Measurements from ENCODE around the gene RSPRY1.
A peak's percentile ranks its signal among the peaks of the same experiment; 100 is the strongest.

RSPRY1 gene

GRCh38 chr16:57166951-57167350 lies 19.2 kb upstream of the RSPRY1 start:
- H3K9ac ChIP-seq (ENCODE audit: low read length) = peak overlapping the region; percentile 49
- no peak for DNase-seq
- no peak overlapping the region for H2AFZ ChIP-seq (ENCODE audit: low read depth, low read length)
- H2BK15ac ChIP-seq (ENCODE audit: low read depth, poor library complexity, severe bottlenecking) = no peak overlapping the region
- no peak overlapping the region for H3K14ac ChIP-seq (ENCODE audit: low read length in 2 of 2)
- peaks cover 23 to 73% of the 10 kb centered on the region in 2 experiments for H3K36me3 ChIP-seq (ENCODE audit: control insufficient read depth in 1 of 2, insufficient read depth in 2 of 2, low read depth in 1 of 2, low read length in 2 of 2)
- no peaks in the 10 kb centered on the region for H3K9me3 ChIP-seq (ENCODE audit: control insufficient read depth, low read length)
- H3K23ac ChIP-seq (ENCODE audit: low read length in 2 of 2) = no peak overlapping the region
- no peak overlapping the region for H2BK120ac ChIP-seq (ENCODE audit: low read depth, low read length)
- H2BK12ac ChIP-seq (ENCODE audit: low read length in 2 of 2) = no peak overlapping the region
- H3K4ac ChIP-seq (ENCODE audit: low read depth in 1 of 2, low read length in 2 of 2) = no peak overlapping the region
- H2BK5ac ChIP-seq (ENCODE audit: low read depth, low read length, poor library complexity, severe bottlenecking) = no peak overlapping the region
- H3K18ac ChIP-seq (ENCODE audit: low read depth in 1 of 2, low read length in 2 of 2) = no peak overlapping the region
- WGBS = 93% methylated on average over 6 of the region's 7 CpGs
- no peak overlapping the region for H4K8ac ChIP-seq (ENCODE audit: low read length)
- no peak overlapping the region for H2AK5ac ChIP-seq (ENCODE audit: low read length, severe bottlenecking)
- no peak overlapping the region for H3K27ac ChIP-seq (ENCODE audit: low read length, poor library complexity, severe bottlenecking)
- no peaks in the 10 kb centered on the region for H3K27me3 ChIP-seq (ENCODE audit: control insufficient read depth in 1 of 2, insufficient read depth in 1 of 2, low read length in 2 of 2)
- H3K4me3 ChIP-seq (ENCODE audit: insufficient read depth in 1 of 2, low read depth in 1 of 2, low read length in 2 of 2) = no peak overlapping the region
- H3K4me2 ChIP-seq (ENCODE audit: low read length, poor library complexity, severe bottlenecking) = no peak overlapping the region
- H4K91ac ChIP-seq (ENCODE audit: low read length) = no peak overlapping the region
- H3K79me1 ChIP-seq (replicated peaks; ENCODE audit: low read length, poor library complexity, severe bottlenecking) = peaks cover 8% of the 10 kb centered on the region
- no peaks in the 10 kb centered on the region for H3K4me1 ChIP-seq (ENCODE audit: control insufficient read depth, insufficient read depth, low read depth, low read length)

- H3K4me3 ChIP-seq (ENCODE audit: insufficient read depth in 1 of 2, low read depth in 1 of 2, low read length in 2 of 2) = no peak overlapping the region
- H3K9ac ChIP-seq (ENCODE audit: low read length) = peak overlapping the region; percentile 49
- peaks cover 8% of the 10 kb centered on the region for H3K79me1 ChIP-seq (replicated peaks; ENCODE audit: low read length, poor library complexity, severe bottlenecking)
- H3K4me1 ChIP-seq (ENCODE audit: control insufficient read depth, insufficient read depth, low read depth, low read length) = no peaks in the 10 kb centered on the region
- H3K27ac ChIP-seq (ENCODE audit: low read length, poor library complexity, severe bottlenecking) = no peak overlapping the region
- no peak overlapping the region for H2BK120ac ChIP-seq (ENCODE audit: low read depth, low read length)
- WGBS = 93% methylated on average over 2 of the region's 3 CpGs
- H2BK15ac ChIP-seq (ENCODE audit: low read depth, poor library complexity, severe bottlenecking) = no peak overlapping the region
- H3K23ac ChIP-seq (ENCODE audit: low read length in 2 of 2) = no peak overlapping the region
- H3K18ac ChIP-seq (ENCODE audit: low read depth in 1 of 2, low read length in 2 of 2) = no peak overlapping the region
- H4K91ac ChIP-seq (ENCODE audit: low read length) = no peak overlapping the region
- no peaks in the 10 kb centered on the region for H3K9me3 ChIP-seq (ENCODE audit: control insufficient read depth, low read length)
- H2BK5ac ChIP-seq (ENCODE audit: low read depth, low read length, poor library complexity, severe bottlenecking) = no peak overlapping the region
- H4K8ac ChIP-seq (ENCODE audit: low read length) = no peak overlapping the region
- peaks cover 23 to 78% of the 10 kb centered on the region in 2 experiments for H3K36me3 ChIP-seq (ENCODE audit: control insufficient read depth in 1 of 2, insufficient read depth in 2 of 2, low read depth in 1 of 2, low read length in 2 of 2)
- DNase-seq = no peak
- H3K14ac ChIP-seq (ENCODE audit: low read length in 2 of 2) = no peak overlapping the region
- no peak overlapping the region for H2AFZ ChIP-seq (ENCODE audit: low read depth, low read length)
- no peak overlapping the region for H3K4ac ChIP-seq (ENCODE audit: low read depth in 1 of 2, low read length in 2 of 2)
- no peaks in the 10 kb centered on the region for H3K27me3 ChIP-seq (ENCODE audit: control insufficient read depth in 1 of 2, insufficient read depth in 1 of 2, low read length in 2 of 2)
- no peak overlapping the region for H2BK12ac ChIP-seq (ENCODE audit: low read length in 2 of 2)
- no peak overlapping the region for H3K4me2 ChIP-seq (ENCODE audit: low read length, poor library complexity, severe bottlenecking)
- H2AK5ac ChIP-seq (ENCODE audit: low read length, severe bottlenecking) = no peak overlapping the region
These were observed 18.6 kb upstream of the RSPRY1 start for GRCh38 chr16:57167538-57167937.

- H2BK120ac ChIP-seq (ENCODE audit: low read depth, low read length) = no peak overlapping the region
- H3K9ac ChIP-seq (ENCODE audit: low read length) = no peak overlapping the region
- H3K27ac ChIP-seq (ENCODE audit: low read length, poor library complexity, severe bottlenecking) = no peak overlapping the region
- H3K79me1 ChIP-seq (replicated peaks; ENCODE audit: low read length, poor library complexity, severe bottlenecking) = peaks cover 8% of the 10 kb centered on the region
- no peak overlapping the region for H2AK5ac ChIP-seq (ENCODE audit: low read length, severe bottlenecking)
- no peak overlapping the region for H2BK5ac ChIP-seq (ENCODE audit: low read depth, low read length, poor library complexity, severe bottlenecking)
- no peak overlapping the region for H3K18ac ChIP-seq (ENCODE audit: low read depth in 1 of 2, low read length in 2 of 2)
- DNase-seq = peak; percentile 78
- H3K14ac ChIP-seq (ENCODE audit: low read length in 2 of 2) = no peak overlapping the region
- no peak overlapping the region for H2AFZ ChIP-seq (ENCODE audit: low read depth, low read length)
- H3K36me3 ChIP-seq (ENCODE audit: control insufficient read depth in 1 of 2, insufficient read depth in 2 of 2, low read depth in 1 of 2, low read length in 2 of 2) = peaks cover 22 to 82% of the 10 kb centered on the region in 2 experiments
- no peaks in the 10 kb centered on the region for H3K4me1 ChIP-seq (ENCODE audit: control insufficient read depth, insufficient read depth, low read depth, low read length)
- no peak overlapping the region for H2BK12ac ChIP-seq (ENCODE audit: low read length in 2 of 2)
- H2BK15ac ChIP-seq (ENCODE audit: low read depth, poor library complexity, severe bottlenecking) = no peak overlapping the region
- no peak overlapping the region for H3K23ac ChIP-seq (ENCODE audit: low read length in 2 of 2)
- 67% methylated on average over 1 of the region's 4 CpGs for WGBS
- H3K9me3 ChIP-seq (ENCODE audit: control insufficient read depth, low read length) = no peaks in the 10 kb centered on the region
- H4K8ac ChIP-seq (ENCODE audit: low read length) = no peak overlapping the region
- no peak overlapping the region for H3K4me3 ChIP-seq (ENCODE audit: insufficient read depth in 1 of 2, low read depth in 1 of 2, low read length in 2 of 2)
- no peaks in the 10 kb centered on the region for H3K27me3 ChIP-seq (ENCODE audit: control insufficient read depth in 1 of 2, insufficient read depth in 1 of 2, low read length in 2 of 2)
- no peak overlapping the region for H3K4me2 ChIP-seq (ENCODE audit: low read length, poor library complexity, severe bottlenecking)
- H4K91ac ChIP-seq (ENCODE audit: low read length) = no peak overlapping the region
- no peak overlapping the region for H3K4ac ChIP-seq (ENCODE audit: low read depth in 1 of 2, low read length in 2 of 2)
These were observed 18.2 kb upstream of the RSPRY1 start for GRCh38 chr16:57167953-57168352.

- Histone ChIP-seq H3K4me2 (ENCODE audit: low read length, poor library complexity, severe bottlenecking) (no peak overlapping the region), H2AFZ (ENCODE audit: low read depth, low read length) (no peak overlapping the region), H3K4me3 (ENCODE audit: insufficient read depth in 1 of 2, low read depth in 1 of 2, low read length in 2 of 2) (no peak overlapping the region), H2BK12ac (ENCODE audit: low read length in 2 of 2) (no peak overlapping the region), H3K79me1 (replicated peaks; ENCODE audit: low read length, poor library complexity, severe bottlenecking) (peaks cover 9% of the 10 kb centered on the region), H4K91ac (ENCODE audit: low read length) (no peak overlapping the region), H2BK15ac (ENCODE audit: low read depth, poor library complexity, severe bottlenecking) (no peak overlapping the region), H2AK5ac (ENCODE audit: low read length, severe bottlenecking) (no peak overlapping the region), H3K23ac (ENCODE audit: low read length in 2 of 2) (no peak overlapping the region), H4K8ac (ENCODE audit: low read length) (no peak overlapping the region), H3K27me3 (ENCODE audit: control insufficient read depth in 1 of 2, insufficient read depth in 1 of 2, low read length in 2 of 2) (no peaks in the 10 kb centered on the region), H3K4me1 (ENCODE audit: control insufficient read depth, insufficient read depth, low read depth, low read length) (no peaks in the 10 kb centered on the region), H3K4ac (ENCODE audit: low read depth in 1 of 2, low read length in 2 of 2) (no peak overlapping the region), H3K27ac (ENCODE audit: low read length, poor library complexity, severe bottlenecking) (no peak overlapping the region), H3K36me3 (ENCODE audit: control insufficient read depth in 1 of 2, insufficient read depth in 2 of 2, low read depth in 1 of 2, low read length in 2 of 2) (peaks cover 26 to 76% of the 10 kb centered on the region in 2 experiments), H2BK120ac (ENCODE audit: low read depth, low read length) (no peak overlapping the region), H3K9ac (ENCODE audit: low read length) (no peak overlapping the region), H3K14ac (ENCODE audit: low read length in 2 of 2) (no peak overlapping the region), H2BK5ac (ENCODE audit: low read depth, low read length, poor library complexity, severe bottlenecking) (no peak overlapping the region), H3K18ac (ENCODE audit: low read depth in 1 of 2, low read length in 2 of 2) (no peak overlapping the region), H3K9me3 (ENCODE audit: control insufficient read depth, low read length) (no peaks in the 10 kb centered on the region)
- DNase-seq = peak; percentile 20
These were observed 16.8 kb upstream of the RSPRY1 start for GRCh38 chr16:57169327-57169726.

All from mesenchymal stem cell (in vitro differentiated cells and primary cell).